Mucosa of descending colon (tissue), 3 donors: Measurements from ENCODE around the gene SNX3. TPM values are rescaled to one million over a fixed set of nuclear protein-coding genes. Genes with fewer than 3 reads are reported as not detected.
"Not testable (repeated sequence)": the region's sequence is repeated elsewhere in the genome, so short reads cannot be mapped to it uniquely, and the experiment has no call there.

Experiments
- ATAC-seq: fragments of 200-7000 bp; cut with Tn5 transposase; one replicate; pipeline ENCODE4 v1.9.1; 2020; ENCODE audit warnings: mild to moderate bottlenecking, moderate library complexity
- DNase-seq, 3 donors: peaks; one replicate each; pipeline ENCODE4 v3.0.0-alpha.2; 2020
- H3K36me3 ChIP-seq: fragments of 200-600 bp; one replicate; pipeline ENCODE4 v1.8.0; 2021; ENCODE audit warnings: low read depth, mild to moderate bottlenecking
- H3K4me1 ChIP-seq: fragments of 200-600 bp; one replicate; pipeline ENCODE4 v1.8.0; 2021; ENCODE audit warnings: low read depth, mild to moderate bottlenecking
- H3K4me3 ChIP-seq: fragments of 200-600 bp; one replicate; pipeline ENCODE4 v1.8.0; 2021; ENCODE audit warnings: mild to moderate bottlenecking
- H3K9me3 ChIP-seq: fragments of 200-600 bp; one replicate; pipeline ENCODE4 v1.8.0; 2021; ENCODE audit warnings: mild to moderate bottlenecking
- intact Hi-C, 2 donors: fragments of 100-400 bp; cut with DNase I in 1 of 2; cut with micrococcal nuclease in 1 of 2; formaldehyde crosslinking; loops; one replicate each; pipeline versions ENCODE4 v1.11.0 to v1.11.1; 2022; cut with DNase I, micrococcal nuclease
- total RNA-seq, 3 donors: library from RNA; stranded (reverse); fragmentation: NEBNext Ultra II Directional in 2 of 3; extraction: Animal tissue kit (Norgen Biotek cat#: 25700) in 2 of 3; gene quantifications; one replicate each; pipeline versions ENCODE4 v1.2.1 to v1.2.4, GENCODE V29; 2021 to 2023
- TF ChIP-seq, protein P1 (sequence below): fragments of 200-600 bp; IDR thresholded peaks from one replicate; pipeline ENCODE4 v1.8.0; 2022; ENCODE audit warnings: antibody characterized with exemption, mild to moderate bottlenecking
- donor health status: DM: no; HTN: no; CAD: no; lungs with moderate emphysema.
- donor health status: DM: no; HTN: no; CAD: no.
- donor health status: DM: no; HTN: yes; CAD: no.

The SNX3 gene
- total RNA-seq, 3 donors from 2014 or later = 97.8 to 139 (median 103) TPM

DNA sequence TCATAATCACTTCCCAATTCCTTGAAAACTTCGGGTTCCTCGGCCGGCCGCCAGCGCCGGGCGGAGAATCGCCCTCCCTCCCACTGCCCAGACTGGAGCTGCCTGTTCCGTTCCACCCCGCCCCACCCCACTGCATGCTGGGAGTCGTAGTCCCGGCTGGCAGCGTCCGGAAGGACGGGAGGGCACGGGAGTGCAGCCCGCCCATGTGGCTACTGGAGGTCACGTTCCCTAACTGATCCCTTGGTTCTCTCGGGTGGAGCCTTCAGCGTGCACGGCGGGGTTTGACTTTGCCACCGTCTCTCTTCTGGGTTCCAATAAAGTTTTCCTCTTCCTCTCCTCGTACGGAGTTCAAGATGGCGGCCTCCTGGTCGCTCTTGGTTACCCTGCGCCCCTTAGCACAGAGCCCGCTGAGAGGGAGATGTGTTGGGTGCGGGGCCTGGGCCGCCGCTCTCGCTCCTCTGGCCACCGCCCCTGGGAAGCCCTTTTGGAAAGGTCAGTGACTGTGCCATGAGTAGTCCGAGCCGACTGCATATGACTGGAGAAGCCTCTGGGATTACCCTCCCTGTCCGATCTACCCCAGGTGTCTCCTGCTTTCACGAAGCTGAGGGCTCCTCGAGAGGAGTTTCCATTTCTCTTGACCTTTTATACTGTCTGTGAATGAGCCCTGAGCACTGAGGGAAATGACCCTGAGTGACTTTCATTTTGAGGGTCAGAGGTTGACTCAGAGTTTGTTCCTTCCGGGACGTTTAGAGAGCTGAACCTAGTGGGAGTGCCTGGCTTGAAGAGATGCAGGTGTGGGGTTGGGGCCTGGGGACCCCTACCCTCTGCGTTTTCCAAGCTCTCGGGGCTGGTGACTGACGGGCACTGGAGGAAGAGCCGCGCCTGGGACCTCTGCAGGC lies 34.1 kb upstream of the SNX3 start, which contains the start of gene AFG1L:
Gene AFG1L, plus strand, starts transcription at position 328 of the 899 bp plus-strand sequence. Its CDS starts 26 bp downstream, at position 354.
- TF ChIP-seq, protein P1, sequence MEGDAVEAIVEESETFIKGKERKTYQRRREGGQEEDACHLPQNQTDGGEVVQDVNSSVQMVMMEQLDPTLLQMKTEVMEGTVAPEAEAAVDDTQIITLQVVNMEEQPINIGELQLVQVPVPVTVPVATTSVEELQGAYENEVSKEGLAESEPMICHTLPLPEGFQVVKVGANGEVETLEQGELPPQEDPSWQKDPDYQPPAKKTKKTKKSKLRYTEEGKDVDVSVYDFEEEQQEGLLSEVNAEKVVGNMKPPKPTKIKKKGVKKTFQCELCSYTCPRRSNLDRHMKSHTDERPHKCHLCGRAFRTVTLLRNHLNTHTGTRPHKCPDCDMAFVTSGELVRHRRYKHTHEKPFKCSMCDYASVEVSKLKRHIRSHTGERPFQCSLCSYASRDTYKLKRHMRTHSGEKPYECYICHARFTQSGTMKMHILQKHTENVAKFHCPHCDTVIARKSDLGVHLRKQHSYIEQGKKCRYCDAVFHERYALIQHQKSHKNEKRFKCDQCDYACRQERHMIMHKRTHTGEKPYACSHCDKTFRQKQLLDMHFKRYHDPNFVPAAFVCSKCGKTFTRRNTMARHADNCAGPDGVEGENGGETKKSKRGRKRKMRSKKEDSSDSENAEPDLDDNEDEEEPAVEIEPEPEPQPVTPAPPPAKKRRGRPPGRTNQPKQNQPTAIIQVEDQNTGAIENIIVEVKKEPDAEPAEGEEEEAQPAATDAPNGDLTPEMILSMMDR = no peak
- peak within 1 kb of the TSS; percentile 81 for H3K4me3 ChIP-seq
- H3K36me3 ChIP-seq = peaks cover 5% of the 10 kb centered on the region
- DNase-seq (peak; percentile 96 to 97 (median 97)), ATAC-seq (peak; percentile 99)
- no peaks in the 10 kb centered on the region for H3K9me3 ChIP-seq
- intact Hi-C loops = no loop called here
- peaks cover 10% of the 10 kb centered on the region for H3K4me1 ChIP-seq

DNA sequence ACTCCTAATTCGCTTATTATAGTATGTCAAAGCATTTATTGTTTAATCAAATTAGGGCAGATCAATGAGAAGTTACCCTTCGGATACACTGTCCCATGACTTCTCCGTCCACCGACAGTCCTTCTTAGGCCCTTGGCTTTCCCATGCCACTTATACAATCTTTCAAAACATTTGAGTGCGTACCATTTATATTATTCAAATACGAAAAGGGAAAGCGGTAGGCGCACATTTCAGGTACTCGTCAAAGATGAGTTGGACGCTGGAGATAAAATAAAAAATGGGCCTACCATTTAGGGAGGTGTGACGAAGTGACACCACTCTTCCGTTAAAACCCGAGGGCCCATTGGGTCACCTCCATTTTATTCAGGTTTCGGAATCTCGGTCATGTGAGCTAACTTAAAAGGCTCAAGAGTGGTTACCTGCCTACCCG lies 33.5 kb upstream of the SNX3 start:
- peak overlapping the region; percentile 81 for H3K4me3 ChIP-seq
- TF ChIP-seq, protein P1 = no peak
- H3K36me3 ChIP-seq = peaks cover 5% of the 10 kb centered on the region
- ATAC-seq (peak; percentile 32), DNase-seq (no peak)
- peaks cover 10% of the 10 kb centered on the region for H3K4me1 ChIP-seq
- intact Hi-C loops = no loop called here
- H3K9me3 ChIP-seq = no peaks in the 10 kb centered on the region

DNA sequence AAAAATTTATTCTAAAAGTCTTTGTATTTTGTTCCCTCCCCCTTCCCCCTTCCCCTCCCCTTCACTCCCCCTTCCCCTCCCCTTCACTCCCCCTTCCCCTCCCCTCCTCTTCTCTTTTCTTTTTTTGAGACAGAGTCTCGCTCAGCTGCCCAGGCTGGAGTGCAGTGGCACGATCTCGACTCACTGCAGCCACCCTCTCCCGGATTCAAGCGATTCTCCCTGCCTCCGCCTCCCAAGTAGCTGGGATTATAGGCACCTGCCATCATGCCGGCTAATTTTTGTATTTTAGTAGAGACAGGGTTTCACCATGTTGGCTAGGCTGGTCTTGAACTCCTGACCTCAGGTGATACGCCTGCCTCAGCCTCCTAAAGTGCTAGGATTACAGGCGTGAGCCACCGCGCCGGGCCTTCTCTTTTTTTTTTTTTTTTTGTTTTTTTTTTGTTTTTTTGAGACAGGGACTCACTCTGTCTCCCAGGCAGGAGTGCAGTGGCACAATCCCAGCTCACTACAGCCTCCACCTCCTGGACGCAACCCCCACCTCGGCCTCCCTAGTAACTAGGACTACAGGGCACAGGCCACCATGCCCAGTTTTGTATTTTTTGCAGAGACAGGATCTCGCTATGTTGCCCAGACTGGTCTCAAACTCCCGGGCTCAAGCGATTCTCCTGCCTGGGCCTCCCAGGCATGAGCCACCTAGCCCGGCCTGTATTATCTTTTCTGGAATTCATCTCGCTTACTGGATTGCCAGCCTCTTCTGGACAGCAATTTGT lies 32.9 kb upstream of the SNX3 start:
- peaks cover 10% of the 10 kb centered on the region for H3K4me1 ChIP-seq
- H3K36me3 ChIP-seq = peaks cover 5% of the 10 kb centered on the region
- ATAC-seq = no peak
- TF ChIP-seq, protein P1 = no peak
- no peak overlapping the region for H3K4me3 ChIP-seq
- no peaks in the 10 kb centered on the region for H3K9me3 ChIP-seq
- peak; percentile 7 to 55 (median 33) for DNase-seq
- intact Hi-C loops = no loop called here

DNA sequence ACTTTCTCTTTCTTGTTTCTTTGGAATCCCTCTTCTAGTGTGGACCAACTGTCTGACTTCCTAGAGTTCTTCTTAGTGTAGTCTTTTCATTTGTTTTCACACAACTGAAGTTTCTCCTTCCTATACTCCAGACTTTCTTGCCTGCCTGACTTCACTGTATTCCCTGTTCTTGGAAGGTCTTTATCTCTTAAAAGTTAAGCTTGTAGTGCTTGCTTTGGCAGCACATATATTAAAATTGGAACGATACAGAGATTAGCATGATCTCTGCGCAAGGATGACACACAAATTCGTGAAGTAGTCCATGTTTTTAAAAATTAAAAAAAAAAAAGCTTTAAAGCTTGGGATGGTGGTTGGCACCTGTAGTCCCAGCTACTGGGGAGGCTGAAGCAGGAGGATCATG lies 31.7 kb upstream of the SNX3 start:
- intact Hi-C loops, H3K4me3 ChIP-seq, H3K9me3 ChIP-seq, H3K36me3 ChIP-seq, ATAC-seq, DNase-seq: not testable (repeated sequence)
- H3K4me1 ChIP-seq = peaks cover 10% of the 10 kb centered on the region

DNA sequence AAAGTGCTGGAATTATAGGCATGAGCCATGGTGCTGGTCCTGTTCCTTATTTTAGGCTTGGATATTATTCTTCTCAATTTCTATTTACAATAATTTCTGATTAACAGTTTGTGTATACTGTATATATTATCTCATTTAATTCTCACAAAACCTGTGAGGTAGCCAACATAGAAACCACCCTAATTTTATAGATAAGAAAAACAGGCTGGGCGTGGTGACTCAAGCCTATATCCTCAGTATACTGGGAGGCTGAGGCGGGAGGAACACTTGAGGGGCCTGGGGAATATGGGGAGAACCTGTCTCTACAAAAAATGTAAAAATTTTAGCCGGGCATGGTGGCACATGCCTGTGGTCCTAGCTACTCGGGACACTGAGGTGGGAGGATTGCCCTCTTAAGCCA lies 30.3 kb upstream of the SNX3 start:
- no peak overlapping the region for H3K4me3 ChIP-seq
- TF ChIP-seq, protein P1 = no peak
- DNase-seq (no peak), ATAC-seq (no peak)
- H3K36me3 ChIP-seq = peaks cover 5% of the 10 kb centered on the region
- H3K9me3 ChIP-seq = no peaks in the 10 kb centered on the region
- peaks cover 10% of the 10 kb centered on the region for H3K4me1 ChIP-seq
- intact Hi-C loops = no loop called here

DNA sequence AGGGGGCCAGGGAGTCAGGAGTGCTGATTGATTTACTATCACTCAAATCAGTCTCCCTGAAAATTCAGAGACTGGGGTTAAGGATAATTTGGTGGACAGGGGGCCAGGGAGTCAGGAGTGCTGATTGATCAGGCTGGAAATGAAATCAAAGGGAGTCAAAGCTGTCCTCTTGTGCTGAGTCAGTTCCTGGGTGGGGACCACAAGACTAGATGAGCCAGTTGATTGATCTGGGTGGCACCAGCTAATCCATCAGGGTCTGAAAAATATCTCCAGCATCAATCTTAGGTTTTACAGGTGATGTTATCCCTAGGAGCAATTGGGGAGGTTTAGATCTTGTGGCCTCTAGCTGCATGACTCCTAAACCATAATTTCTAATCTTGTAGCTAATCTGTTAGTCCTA lies 27.9 kb upstream of the SNX3 start:
- DNase-seq (no peak), ATAC-seq (no peak)
- no peaks in the 10 kb centered on the region for H3K36me3 ChIP-seq
- intact Hi-C loops = no loop called here
- H3K9me3 ChIP-seq = no peaks in the 10 kb centered on the region
- TF ChIP-seq, protein P1 = no peak
- H3K4me1 ChIP-seq = no peaks in the 10 kb centered on the region
- H3K4me3 ChIP-seq = no peak overlapping the region
